Gastrocnemius medialis (tissue), 4 donors: ENCODE measurements around the gene INAVA.

Experiments
- CTCF ChIP-seq, 5 experiments: fragments of 450-650 bp in 3 of 5; fragments of 200-600 bp in 2 of 5; sonication (generic) in 2 of 5; IDR thresholded peaks in 4 of 5; conservative IDR thresholded peaks in 1 of 5; 1 replicate in 4 of 5; 2 replicates in 1 of 5; pipeline ENCODE4 v1.5.1; 2016 to 2019; ENCODE audit warnings: antibody characterized with exemption in 5 of 5, mild to moderate bottlenecking in 3 of 5, moderate library complexity in 3 of 5
- POLR2A ChIP-seq, 2 donors: fragments of 450-650 bp; IDR thresholded peaks; one replicate each; pipeline ENCODE4 v1.6.1; 2017; ENCODE audit warnings: antibody characterized with exemption in 2 of 2, mild to moderate bottlenecking in 2 of 2, moderate library complexity in 2 of 2

- TF ChIP-seq CTCF (IDR thresholded peaks at IDR 0.05 in 4 of 5, conservative IDR thresholded peaks at IDR 0.05 in 1 of 5) = no peak
- TF ChIP-seq POLR2A (IDR thresholded peaks at IDR 0.05) = no peak
These were observed 40.1 kb downstream of the INAVA start for GRCh38 chr1:200934676-200935245.
